Measurements from ENCODE around the gene ETV6.
"Not testable (repeated sequence)": the region's sequence is repeated elsewhere in the genome, so short reads cannot be mapped to it uniquely, and the experiment has no call there.

ETV6 gene

DNA sequence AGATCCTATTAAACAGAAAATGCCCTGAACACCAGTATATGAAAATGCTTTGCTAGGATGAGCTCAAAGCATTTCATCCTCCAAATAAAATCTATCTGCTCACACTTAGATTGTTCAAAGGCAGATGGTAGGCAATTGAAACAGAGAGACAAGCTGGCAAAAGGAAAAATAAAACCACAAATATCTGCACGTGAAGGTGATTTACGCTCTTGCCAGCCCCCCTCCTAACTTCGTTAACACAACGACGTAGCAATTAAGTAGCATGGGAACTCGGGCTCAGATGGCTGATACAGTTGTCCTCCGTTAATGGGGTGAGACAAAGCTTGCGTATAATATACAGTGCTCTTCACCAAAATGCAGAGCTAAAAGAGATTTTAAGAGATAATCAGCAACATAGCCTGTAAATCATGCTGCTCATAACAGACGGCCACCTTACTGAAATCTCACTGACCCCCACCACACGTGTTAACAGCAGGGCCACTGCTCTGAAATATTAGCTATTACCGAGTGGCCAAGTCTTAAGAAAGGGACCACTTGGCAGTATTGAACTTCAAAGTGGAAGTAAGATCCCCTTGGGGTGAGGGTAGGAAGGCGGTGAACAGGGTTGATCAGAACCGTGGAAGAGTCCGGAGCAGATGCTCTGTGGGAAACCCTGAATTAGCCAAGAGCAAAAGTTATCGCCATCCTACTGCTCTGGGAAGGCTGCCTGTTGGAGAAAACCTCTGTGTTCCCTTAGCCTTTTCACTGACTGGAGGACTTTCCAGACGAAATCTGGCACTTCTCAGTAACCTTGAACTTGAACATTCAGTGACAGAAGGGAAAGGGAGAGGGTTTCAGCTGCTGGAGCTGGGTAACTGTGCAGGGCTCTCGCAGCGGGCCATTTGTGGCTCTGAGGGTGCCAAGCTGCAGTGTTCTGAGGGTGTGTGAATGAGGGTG, 23.1 kb downstream of the ETV6 start:
- no peak for DNase-seq

DNA sequence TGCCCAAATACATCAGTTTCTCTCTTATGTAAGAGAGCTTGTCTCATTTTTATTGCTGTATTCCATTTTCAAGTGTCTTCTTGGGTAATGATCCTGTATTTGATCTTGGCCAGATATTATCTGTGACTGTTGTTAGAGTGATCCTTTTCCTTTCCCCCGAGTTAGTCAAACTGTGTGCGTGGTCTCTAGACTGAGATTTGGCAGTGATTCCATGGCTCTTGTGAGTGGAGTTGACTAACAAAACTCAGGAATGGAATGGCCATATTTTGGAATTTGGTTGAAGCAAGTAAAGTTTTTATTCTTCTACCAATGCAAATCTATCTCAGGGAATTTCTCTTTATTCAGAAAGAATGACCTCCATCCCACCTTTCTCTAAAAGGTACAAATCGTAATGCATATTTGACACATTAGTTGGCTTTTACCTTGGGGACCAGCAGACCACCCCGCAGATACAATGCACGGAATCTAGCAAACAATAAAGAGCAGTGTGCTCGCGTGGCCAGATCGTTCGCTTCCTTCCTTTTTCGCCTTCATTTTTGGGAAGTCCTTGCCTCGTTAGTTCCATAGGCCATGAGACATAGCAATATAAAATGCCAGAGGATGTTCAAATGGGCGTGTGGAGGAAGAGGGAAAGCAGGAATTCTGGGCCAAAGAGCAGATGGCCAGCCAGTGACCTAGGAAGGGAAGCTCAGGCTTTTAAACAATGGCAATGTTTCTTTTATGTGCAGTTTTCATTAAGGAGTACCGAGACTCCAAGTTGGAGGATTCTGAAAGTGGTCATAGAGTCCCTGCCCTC, 24.4 kb downstream of the ETV6 start:
- no peak for DNase-seq

DNA sequence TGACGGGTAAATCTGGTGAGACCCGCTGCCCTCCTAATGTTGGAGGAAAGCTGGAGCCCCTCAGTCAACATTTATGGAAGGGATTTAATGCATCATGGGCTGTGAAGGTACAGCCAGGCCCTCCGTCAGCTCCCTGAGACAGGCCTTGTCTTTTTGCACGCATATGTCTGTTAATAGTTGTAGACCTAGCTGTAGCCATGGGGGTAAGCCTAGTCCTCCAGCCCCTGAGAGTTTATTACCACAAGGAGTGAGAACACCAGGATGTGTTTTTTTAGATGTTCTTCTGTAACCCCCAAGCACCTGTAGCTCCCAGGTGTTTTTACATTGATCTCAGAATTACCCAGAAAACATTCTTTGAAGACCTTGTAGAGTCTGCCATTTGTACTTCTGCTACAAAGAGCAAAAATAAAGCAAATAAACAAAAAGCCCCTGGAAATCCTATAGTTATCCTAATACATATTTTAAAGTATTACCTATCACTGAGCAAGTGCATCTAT, 25.5 kb downstream of the ETV6 start:
- DNase-seq, result no peak

DNA sequence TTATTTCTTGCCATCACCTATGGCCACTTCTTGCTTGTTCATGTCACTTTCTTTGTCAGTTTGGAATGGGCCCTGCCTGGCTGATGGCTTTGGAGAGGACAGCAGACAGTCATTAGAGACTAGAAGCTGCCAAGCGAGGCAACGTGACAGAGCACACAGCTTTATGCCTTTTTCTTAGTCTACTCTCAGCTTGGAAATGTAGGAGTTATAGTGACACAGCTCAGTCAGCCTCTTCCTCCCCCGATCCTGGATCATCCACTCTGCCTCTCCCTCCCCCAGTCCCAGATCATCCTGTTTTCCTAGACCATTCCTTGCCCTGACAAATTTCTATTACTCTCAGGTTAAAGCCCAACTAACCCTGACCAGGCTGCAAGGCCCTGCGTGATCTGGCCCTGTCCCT, 26.6 kb downstream of the ETV6 start:
- no peak for DNase-seq

DNA sequence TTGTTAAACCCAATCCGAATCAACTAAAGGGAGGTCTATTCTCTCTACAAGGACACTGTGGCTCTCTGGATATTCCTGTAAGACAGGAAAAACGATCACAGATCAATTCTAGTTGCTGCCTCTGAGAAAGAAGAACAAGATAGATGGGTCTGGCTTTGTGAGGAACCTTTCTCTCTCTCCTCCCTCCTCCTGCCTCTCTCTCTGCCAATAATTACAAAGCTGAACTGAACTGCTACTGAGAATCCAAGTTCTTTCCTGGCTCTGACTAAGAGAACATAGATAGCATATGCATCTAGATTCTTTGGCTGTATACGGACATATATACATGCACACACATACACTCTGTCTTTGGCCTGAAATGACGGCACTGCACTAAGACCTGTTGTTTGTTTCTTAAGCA, 27.6 kb downstream of the ETV6 start:
- DNase-seq, result no peak

DNA sequence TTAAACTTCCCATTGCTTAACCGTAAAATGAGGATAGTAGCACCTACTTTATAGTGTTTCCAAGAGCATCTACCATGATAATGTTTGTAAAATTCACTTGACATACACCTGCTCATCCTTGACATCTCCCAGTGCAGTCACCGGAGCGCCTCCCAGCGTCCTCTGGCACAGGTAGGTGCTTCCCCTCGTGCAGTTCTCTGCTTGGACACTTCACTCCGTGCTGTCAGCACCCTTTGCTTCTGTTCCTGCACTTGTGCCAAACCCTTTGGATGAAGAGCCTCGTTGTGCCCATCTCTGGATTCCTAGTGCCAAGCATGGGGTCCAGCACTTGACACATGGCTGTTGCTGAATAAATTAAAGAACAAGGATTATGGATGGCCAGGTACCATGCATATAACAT, 28.3 kb downstream of the ETV6 start:
- no peak for DNase-seq

DNA sequence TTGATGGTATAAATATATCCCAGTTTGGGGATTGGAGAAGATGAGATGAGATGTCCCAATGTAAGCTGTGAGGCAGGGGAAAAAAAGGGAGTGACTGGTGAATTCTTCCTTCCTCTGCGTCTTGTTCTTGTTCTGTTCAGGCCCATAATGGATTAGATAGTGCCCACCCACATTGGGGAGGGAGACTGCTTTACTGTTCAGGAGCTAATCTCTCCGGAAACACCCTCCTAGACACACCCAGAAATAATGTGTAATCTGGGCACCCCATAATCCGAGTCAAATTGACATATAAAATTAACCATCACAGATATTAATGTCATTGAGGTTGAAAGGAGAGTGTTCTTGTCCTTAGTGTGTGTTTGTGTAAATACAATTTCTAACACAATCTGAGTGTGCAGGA, 29.3 kb downstream of the ETV6 start:
- DNase-seq, result no peak

DNA sequence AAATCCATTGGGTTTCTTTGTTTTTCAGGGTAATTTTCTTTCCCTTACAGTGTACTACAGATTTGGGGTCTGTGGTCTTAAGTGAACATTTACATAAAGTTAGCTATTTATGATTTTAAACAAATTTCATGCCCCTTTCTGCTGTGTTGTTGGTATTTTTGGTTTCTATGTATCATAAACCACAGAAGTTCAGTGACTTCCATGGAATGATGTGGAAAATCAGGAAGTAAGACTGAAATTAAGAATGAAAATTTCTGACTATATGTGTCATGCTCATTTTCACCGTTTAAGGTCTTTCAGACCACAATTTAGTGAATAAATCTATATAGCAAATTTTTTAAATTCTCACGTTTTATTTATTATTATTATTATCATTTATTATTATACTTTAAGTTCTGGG, 31.7 kb downstream of the ETV6 start:
- DNase-seq, result no peak

DNA sequence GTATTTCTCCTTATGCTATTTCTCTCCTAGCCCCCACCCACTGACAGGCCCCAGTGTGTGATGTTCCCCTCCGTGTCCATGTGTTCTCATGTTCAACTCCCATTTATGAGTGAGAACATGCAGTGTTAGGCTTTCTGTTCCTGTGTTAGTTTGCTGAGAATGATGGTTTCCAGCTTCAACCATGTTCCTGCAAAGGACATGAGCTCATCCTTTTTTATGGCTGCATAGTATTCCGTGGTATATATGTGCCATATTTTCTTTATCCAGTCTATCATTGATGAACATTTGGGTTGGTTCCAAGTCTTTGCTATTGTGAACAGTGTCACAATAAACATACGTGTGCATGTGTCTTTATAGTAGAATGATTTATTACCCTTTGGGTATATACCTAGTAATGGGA, 32.2 kb downstream of the ETV6 start:
- DNase-seq, result not testable (repeated sequence)

DNA sequence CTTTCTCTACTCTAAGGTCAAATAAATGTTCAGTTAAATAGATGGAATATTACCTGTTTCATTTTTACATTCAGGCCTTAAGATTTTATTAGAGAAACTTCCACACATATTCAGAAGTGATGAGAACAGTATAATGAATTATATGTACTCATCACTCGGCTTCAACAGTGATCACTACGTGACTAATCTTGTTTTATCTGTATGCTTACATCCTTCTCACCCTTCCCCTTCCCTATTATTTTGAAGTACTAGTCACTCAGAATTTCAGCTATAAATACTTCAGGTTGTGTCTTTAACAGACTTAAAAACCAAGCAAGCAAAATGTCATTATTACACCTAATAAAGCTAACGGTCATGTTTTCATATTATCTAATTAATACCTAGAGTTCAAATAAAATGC, 34.9 kb downstream of the ETV6 start:
- no peak for DNase-seq

DNA sequence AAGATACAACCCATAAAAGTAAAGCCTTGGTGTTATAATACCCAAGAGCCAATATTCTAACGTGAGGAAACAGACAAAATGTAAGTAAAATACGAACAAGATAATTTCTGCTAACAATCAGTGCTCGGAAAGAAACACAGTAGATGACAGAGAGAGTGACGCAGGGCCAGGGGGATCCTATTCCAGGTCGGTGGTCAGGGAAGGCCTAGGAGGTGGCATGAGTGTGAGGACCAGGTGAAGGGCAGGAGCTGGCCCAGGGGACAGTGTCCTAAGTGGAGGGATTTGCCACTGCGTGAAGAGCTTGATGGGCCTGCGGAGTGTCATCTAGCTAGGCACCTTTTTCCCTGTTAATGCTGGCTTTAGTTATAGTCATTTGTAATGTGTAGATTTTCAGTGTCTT, 35.3 kb downstream of the ETV6 start:
- no peak for DNase-seq

DNA sequence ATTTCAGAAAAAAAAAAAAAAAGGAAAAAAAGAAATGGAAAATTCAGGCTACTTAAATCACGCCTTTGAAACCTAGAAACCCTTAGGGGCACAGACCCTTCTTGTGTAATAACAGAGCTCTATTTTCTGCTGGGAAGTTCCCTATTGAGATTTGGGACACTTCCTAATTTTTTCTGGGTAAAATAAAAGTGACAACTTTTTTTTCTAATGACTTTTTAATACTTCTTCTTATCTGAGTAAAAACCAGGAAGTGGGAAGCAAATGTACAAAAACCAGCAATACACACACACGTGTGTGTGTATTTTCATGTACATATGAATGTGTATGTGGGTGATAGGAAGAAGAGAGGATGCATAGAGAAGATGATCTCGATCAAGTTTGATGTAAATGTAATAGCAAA, 35.8 kb downstream of the ETV6 start:
- DNase-seq, result no peak

DNA sequence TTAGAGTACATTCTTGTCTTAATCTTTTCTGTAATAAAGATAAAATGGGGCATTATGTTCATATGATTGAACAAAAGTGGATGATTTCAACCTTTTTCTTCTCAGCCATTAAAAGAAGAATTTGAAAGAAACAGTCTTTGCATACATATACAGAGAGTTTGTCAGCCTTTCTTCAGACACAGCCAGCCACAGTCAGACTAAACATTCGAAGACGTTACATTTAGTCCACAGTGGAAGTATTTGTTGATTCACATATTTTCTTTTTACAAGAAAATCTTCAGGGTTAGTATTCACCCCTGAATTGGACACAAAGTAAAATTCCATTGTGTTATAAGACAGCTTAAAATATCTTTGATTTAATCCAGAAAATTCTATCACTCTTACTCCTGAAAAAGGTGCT, 36.2 kb downstream of the ETV6 start:
- no peak for DNase-seq

DNA sequence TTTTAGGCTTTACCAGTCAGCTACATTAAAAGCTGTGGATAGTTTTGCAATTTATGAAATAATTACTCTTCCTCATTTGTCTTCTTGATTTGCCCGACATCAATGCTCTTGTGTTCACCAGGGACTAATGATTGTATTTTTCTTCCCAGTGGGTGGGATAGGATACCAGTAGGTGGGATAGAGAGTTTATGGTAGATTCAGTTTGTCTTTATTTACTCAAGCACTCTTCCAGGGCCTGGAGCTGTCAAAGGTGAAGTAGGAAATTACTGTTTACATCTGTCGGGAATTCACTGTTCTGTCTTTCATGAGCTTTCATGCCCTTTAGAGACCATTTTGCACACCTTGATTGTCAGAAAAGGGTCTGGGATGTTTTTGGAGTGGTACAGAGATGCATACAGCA, 36.6 kb downstream of the ETV6 start:
- DNase-seq, result peak; percentile 59

DNA sequence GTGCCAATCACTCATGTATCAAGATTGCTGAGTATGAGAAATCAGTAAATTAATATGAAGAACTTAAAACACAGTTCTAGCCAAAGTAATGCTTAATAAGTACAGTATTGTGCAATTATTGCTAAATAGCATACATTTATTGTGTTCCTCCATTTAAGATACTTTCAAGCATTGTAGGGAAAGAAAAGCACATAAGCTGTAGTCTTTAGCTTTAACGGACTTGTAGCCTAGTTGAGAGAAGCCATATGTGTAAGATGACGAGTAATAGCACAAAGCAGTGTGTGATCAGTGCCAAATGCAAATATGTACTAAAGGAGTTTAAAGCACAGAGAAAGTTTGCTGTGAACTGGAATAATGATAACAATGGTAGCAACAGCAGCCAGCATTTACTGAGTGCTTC, 38.1 kb downstream of the ETV6 start:
- DNase-seq, result no peak

DNA sequence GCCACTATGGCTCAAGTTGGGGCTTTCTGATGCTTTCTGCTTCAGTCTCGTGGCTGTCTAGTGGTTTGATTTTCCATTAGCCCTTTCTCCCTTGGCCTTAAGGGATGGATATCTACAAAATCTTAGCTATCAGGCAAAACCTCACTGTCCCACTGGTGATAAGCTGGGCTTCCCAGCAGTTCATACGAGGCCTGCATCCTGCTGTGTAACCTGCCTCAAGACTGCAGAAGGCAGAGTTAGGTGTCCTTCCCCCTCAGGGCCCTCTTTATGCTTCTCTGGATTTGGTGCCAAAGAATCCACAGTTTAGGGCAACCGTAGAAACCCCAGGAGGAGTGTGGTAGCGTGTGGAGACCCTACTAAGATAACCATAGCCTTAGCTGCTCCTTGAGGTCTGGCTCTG, 38.9 kb downstream of the ETV6 start:
- no peak for DNase-seq

DNA sequence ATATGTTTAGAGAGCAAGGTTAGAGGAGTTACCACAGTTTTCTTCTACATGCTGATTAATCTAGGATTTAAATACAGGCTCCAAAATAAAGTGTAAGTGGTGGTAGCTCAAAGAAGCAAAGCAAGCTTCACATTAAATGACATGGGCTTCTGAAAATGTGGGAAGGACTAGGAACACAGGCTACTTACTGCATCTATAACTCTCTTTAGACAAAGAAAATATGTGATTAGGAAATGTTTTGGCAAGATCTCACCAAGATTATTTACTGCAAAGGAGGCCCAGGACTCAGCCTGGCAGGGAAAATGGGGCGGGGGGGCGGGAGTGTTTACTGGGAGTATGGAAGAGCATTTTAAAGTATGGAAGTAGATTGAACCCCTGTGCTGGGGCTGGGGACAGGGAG, 39.4 kb downstream of the ETV6 start:
- no peak for DNase-seq

DNA sequence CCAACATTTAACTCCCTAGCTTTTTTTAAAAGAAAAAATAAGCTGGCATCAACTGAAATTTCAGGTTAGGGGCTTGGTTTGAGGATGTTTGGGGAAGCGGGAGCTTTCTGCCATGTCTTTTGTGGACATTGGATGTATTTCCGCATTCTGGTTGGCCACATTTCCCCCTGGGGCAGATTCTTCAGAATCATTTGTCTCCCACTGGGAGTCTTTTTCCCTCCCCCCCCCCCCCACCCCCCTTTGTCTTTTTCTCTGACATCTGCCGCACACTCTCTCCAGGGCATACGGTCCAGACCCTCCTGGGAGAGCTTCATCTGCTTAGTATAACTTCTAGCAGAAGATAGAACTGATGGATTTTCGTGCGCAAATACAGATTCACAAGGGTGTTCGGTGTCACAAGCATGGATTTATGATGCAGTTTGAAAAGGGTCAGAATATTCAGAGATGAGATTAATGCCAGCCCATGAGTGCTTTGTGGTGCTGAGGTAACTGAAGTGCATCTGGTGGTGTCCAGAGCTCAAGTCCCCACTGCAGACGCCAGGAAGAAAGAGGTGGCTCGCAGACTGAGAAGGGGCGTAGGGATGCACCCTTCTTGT, 40.2 kb downstream of the ETV6 start:
- DNase-seq, result no peak

DNA sequence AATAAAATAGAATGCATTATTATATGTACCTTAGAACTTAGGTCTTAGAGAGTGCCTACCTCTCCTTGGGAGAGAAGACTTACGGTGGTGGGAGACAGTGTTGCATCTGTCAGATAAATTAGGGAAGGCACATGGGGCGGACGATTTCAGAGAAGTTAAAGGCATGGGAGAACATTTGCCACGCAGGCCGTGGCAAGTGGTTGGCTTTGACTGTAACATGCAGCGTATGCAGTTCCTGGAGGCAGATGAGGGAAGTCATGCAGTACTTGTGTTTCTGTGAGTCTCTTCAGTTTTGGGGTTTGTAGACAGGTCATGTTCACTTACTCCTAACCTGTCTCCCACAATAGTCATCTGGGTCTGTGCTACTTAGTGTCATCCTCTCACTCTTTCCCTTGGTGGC, 43.6 kb downstream of the ETV6 start:
- DNase-seq, result no peak

DNA sequence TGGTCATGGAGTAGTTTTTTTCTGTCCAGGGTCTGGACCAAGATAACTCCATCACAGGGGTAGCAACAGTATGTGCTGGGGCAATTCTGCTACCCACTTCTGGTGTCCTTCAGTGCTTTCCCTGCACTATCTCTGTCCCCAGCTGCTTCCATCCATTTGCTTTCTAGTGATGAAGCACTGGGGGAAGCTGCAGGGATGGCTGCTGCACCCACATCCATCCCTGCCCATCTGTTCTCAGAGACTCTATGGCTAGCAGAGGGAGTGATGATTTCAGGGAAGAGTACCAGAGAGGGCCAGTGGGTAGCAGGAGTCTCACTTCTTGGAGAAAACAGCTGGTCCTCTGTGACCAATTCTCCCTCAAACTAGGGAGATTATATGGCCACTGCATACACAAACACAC, 44.1 kb downstream of the ETV6 start:
- DNase-seq, result no peak

DNA sequence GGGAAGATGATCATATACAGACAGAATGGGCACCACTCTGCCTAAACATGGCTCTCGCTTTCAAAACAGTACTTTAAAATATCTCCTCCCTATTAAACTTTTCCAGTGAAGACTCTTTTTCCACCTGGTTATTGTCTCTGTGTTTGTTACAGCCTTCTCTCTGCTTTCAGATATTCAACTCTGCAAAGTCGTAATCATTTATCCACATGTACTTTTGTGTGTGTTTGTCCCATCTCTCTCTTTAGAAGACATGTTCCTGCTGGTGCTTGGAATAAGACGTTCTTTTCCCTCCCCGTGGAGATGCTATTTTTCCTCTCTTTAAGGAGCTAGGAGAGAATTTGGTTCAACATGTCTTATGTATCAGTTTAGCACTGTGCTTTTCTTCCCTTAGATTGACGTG, 45.1 kb downstream of the ETV6 start:
- no peak for DNase-seq

DNA sequence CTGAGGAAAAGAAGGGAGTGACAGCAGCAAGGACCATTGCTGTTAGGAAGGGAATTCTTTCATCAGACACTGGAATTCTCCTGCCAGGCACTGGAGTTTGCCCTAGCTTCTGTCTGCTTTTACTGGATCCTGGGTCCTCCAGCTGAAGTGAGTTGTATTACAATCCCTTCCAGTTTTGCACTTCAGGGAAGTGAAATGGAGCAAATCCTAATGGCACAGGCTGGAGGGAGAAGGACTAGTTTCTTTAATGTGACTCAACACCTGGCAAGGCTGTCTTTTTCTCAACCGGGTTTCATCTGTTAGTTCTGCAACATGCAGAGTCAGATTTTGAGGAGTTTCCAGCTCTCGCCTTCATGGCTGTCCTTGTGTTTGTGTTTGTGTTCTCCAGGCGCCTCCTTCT, 45.8 kb downstream of the ETV6 start:
- no peak for DNase-seq

DNA sequence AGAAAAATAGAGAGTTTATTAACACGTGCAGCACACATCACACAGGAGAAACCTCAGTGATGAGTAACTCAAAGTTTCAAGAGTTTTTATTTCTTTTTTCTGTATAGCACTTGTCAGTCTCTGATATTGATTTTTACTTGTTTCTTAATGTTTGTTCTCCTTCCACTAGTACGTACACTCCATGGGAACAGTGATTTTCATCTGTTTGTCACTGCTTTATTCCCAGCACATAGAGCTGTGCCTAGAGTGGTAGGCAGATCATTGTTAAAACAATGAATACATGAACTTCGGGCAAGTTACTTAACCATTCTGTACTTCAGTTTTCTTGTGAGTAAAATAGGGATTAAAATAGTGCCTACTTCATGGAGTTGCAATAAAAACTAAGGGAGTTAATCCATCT, 46.6 kb downstream of the ETV6 start:
- no peak for DNase-seq

DNA sequence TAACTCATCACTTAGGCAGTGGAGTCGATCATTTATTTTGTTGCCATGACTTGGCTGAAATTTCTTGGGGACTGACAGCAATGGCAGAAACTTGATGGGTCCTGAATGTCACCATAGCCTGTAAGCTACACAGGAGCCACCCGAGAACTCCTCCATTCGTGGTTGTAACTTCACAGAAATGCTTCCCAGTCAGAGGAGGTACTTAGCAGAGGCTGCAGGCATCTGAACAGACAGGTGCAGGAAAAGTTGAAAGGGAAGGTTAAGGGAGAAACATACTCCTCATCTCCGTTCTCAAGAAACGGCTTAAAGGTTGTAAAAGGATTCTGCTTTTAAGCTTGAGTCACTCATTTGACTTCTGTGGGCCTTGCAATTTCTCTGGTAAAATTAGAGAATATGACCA, 47.7 kb downstream of the ETV6 start:
- no peak for DNase-seq

Measured in COR-L47 (cell line).